ENCODE data around the gene NEURL1.

- TF ChIP-seq EZH2 (IDR thresholded peaks at IDR 0.05; ENCODE audit: borderline replicate concordance, control insufficient read depth, low read depth, low read length) (no peak), RBBP5 (conservative IDR thresholded peaks at IDR 0.05) (no peak)
These were observed 126.2 kb downstream of the NEURL1 start for GRCh38 chr10:103619424-103620351.

All from GM12878 (cell line).